Measurements from ENCODE around the gene PDK4.
"Not testable (repeated sequence)": the region's sequence is repeated elsewhere in the genome, so short reads cannot be mapped to it uniquely, and the experiment has no call there.

The PDK4 gene

GRCh38 chr7:95596198-95597063 lies at the start of gene PDK4:
Gene PDK4, minus strand, starts transcription at chr7:95596516. Its CDS starts 223 bp downstream, at chr7:95596293.
- DNase-seq, result no peak

- DNase-seq, result no peak
Measured at GRCh38 chr7:95642173-95642572, 45.9 kb upstream of the PDK4 start.

- DNase-seq, result no peak
Measured at GRCh38 chr7:95636140-95636940, 40.0 kb upstream of the PDK4 start.

DNA sequence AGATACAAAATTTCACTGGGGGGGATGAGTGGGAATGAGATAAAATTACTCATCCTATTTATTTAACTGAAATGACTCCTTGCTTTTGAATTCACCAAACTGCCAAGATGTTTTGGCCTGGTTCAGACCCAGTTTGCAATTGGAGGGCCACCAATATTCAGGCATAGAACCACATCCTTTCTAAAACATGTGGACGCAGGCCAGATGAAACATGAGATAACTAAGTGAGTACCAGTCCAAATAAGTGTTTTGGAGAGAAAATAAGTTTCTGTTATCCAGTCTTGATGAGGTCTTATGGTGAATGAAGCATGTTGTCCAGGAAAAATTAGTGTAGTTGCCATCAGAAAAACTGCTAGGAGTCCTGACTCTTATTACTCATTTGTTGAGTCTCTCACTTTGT lies 36.3 kb upstream of the PDK4 start:
- DNase-seq, result no peak

- DNase-seq, result no peak
Measured at GRCh38 chr7:95631527-95631926, 35.2 kb upstream of the PDK4 start.

GRCh38 chr7:95630702-95631458 lies 34.6 kb upstream of the PDK4 start:
- no peak for DNase-seq

DNA sequence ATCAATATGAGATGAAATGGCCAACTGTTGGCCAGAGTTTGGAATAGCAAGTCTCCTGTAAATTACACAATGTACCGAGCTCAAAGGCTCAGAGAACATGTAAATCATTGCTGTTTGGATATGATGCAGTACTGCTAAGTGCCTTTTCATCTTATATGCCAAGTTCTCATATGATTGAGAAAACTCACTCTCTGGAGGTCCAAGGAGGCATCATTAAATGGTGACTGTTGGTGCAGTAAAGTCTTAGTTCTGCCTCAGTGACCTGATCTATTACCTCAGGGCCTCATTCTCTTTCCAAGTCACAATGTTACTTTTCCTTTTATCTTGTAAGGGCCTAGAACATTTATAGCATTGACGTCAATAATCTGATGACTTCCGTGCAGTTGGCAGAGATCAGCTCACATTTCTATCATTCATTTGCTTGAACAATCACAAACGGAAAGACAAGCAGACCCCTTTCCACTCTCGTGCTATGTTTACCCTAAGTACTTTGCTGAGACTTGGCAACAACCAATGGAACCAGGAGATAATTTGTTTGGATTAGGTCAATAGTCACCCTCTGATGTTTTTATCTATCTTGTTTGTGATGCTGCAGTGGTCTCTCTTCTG lies 32.6 kb upstream of the PDK4 start:
- no peak for DNase-seq

- DNase-seq, result no peak
Measured at GRCh38 chr7:95623788-95624187, 27.5 kb upstream of the PDK4 start.

DNA sequence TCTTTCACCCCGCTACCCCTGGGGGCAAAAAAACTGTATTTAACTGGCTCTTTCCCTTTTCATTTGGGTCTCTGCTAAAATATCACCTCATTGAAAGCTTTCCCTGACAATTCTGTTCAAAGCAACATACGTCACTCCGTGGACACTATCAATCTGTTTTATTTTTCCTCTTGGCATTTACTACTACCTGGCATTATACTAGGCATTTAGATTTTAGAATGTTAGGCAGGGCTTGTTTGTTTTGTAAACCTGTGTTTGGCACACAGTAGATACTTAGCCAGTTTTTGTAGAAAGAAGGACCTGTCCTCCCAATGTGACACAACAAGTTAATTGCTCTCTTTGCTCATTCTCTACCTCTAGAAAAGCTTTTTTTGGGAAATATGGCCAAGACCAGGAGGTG lies 26.5 kb upstream of the PDK4 start:
- DNase-seq, result no peak

DNA sequence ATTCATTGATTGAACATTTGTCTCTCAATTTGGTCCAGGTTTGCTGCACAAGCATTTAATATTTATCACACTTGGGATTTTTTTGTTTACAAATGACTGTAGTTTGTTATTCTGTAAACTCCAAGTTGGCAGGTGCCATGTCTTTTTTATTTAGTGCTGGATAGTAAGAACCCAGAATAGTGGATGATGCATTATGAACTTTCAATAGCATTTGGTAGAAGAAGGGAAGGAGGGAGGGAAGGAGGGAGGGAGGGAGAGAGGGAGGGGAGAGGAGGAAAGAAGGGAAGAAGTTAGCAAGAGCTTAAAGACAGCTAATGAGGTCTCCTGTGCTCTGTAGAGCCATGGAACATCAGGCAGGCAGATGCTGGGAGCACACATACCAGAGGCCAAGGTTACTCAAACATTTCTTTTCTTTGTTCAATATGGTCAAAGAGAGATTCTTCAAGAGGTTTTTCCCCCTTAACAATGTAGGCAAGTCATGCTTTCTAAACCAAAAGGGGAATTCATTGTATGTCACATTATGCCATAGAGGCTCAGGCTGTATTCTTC lies 25.8 kb upstream of the PDK4 start:
- no peak for DNase-seq

DNA sequence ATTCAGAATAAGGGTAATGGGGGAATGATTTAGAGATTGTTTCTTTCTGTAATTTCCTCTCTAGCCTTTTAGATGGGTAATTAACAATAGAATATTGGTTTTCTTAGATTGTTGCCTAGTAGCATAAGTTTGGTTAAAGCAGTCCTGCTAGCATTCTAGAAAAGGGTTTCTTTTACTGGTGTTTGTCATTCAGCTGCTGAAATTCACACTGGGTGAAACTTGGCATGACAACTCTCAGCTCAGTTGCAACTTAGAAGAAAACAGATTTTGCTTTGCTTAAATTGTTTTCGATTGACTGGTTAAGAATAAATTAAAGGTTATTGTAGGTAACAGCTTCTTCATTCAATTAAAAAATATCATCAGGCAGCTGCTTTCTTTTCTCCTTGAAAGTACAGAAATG lies 25.1 kb upstream of the PDK4 start:
- DNase-seq, result no peak

DNA sequence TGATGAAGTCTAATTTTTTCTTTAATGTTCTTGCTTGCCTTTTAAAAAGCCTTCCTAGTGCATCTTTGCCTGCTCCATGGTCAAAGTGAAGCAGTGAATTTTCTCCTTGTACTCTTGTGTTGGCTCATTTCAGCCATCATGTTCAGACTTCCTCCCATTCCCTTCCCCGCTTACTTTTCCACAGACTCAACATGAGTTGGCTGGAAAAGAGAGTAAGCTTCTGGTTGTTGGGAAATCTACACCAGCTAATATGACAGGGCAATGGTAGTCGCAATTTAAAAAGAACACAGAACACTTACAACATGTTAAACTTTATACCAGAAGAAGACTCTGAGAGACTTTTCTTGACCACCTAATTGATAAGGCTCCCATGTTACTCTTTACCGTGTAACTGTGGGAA lies 24.3 kb upstream of the PDK4 start:
- DNase-seq, result no peak

- DNase-seq, result no peak
Measured at GRCh38 chr7:95619921-95620320, 23.6 kb upstream of the PDK4 start.

GRCh38 chr7:95619517-95619916 lies 23.2 kb upstream of the PDK4 start:
- DNase-seq, result no peak

DNA sequence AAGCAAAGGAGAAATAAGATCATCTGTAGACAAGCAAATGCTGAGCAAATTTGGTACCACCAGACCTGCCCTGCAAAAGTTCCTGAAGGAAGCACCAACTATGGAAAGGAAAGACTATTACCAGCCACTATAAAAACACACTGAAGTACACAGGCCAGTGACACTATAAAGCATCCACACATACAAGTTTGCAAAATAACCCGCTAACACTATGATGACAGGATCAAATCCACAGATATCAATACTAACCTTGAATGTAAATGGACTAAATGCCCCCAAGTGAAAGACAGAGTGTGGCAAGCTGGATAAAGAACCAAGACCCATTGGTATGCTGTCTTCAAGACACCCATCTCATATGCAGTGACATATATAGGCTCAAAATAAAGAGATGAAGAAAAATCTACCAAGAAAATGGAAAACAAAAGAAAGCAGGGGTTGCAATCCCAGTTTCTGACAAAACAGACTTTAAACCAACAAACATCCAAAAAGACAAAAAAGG lies 18.2 kb upstream of the PDK4 start:
- DNase-seq, result no peak

DNA sequence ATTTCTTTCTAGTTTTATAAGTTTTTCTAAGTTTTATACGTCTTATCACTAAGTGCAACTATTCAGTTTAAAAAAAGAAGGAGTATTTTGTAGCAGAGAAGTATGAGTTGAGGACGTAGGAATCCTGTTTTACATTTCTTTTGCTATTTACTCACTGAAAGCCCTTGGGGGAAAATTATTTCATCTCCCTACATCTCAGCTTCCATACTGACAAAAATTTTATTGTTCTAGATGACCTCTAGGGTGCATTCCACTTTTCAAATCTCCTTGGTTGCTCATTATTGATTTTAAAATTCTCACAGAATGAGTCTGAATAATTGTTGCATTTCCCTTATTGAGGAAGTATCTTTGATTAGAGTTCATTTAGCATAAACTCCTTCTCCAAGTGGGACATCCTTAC lies 14.9 kb upstream of the PDK4 start:
- no peak for DNase-seq

DNA sequence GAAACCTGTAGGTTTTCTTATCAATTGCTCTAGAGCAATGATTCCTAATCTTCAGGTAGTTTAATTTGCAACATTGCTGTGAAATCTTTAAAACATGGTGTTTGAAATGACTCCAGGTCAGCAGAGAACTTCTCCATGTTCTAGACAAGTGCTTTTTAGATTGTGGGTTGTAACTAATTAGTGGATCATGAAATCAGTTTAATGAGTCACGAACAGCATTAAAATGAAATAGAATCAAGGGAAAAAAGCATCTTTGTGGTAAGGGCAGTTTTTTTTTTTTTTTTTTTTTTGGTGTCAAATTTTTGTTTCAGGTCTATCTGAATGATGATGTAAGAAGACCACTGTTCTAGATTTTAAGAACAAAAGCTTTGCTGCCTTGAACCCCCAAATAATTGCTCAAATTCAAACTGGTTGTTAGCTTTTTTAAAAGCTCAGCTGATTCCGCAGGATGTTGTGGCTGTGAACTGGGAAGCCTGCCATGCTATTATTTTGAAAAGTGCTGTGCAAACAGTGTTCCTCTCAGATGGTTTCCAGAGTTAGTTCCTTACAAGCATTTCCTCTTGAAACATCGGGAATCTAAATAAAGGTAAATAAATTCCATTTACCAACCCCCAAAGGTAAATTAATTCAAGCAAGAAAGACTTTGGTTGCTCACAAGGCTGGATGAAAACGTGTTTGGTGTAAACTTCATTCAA lies 13.1 kb upstream of the PDK4 start:
- no peak for DNase-seq

- no peak for DNase-seq
Measured at GRCh38 chr7:95608359-95609173, 12.2 kb upstream of the PDK4 start.

DNA sequence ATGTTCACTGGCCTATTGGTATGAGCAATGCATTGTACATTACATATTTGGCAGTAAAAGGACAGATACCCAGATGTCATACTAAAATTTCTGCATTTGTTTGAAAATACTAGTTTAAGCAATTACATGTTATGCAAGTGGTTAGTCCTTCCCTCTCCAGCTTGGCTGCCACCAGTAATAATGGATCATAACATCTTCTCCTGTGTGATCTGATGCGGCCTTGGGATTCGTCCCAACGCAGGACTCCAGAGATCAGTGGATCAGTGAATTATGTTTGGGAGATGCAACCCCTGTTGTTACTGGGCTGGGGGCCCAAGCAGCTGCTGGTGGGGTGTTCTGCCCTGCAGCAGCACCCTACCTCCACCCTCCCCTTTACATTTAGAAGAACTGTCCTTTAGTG lies 11.2 kb upstream of the PDK4 start:
- DNase-seq, result no peak

DNA sequence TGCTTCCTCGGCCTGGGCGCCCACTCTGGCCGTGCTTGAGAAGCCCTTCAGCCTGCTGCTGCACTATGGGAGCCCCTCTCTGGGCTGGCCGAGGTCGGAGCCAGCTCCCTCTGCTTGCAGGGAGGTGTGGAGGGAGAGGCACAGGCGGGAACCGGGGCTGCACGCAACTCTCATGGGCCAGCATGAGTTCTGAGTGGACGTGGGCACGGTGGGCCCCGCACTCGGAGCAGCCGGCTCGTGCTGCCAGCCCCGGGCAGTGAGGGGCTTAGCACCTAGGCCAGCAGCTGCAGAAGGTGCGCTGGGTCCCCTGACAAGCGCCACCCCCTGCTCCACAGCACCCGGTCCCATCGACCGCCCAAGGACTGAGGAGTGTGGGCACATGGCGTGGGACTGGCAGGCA lies 9.0 kb upstream of the PDK4 start:
- DNase-seq, result no peak

DNA sequence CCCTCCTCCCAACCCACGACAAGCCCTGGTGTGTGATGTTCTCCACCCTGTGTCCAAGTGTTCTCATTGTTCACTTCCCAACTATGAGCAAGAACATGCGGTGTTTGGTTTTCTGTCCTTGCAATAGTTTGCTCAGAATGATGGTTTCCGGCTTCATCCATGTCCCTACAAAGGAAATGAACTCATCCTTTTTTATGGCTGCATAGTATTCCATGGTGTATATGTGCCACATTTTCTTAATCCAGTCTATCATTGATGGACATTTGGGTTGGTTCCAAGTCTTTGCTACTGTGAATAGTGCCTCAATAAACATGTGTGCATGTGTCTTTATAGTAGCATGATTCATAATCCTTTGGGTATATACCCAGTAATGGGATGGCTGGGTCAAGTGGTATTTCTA lies 8.5 kb upstream of the PDK4 start:
- DNase-seq, result not testable (repeated sequence)

All from stimulated activated CD4-positive, alpha-beta T cell treated with anti-CD3 and anti-CD28 coated beads, Interleukin-1b, Interleukin-23, amount 100 ng/mL, for 48 hours (primary cell).